ENCODE measurements around the gene ATRN. TPM values are rescaled to one million over a fixed set of nuclear protein-coding genes. Genes with fewer than 3 reads are reported as not detected.

The ATRN gene
- total RNA-seq, 6 experiments from 2014 or later, result 46.9 to 82.1 (median 59.1) TPM

GRCh38 chr20:3627476-3627875, 156.7 kb downstream of the ATRN start:
- intact Hi-C loops (cut with DNase I), result no loop called here
- TF ChIP-seq CTCF (IDR thresholded peaks at IDR 0.05) (no peak), POLR2A (IDR thresholded peaks at IDR 0.05) (no peak)
- Histone ChIP-seq H3K36me3 (peaks cover 0 to 13% (median 1%) of the 10 kb centered on the region in 4 donors), H3K27ac (no peak overlapping the region), H3K4me3 (no peak overlapping the region), H3K9me3 (no peaks in the 10 kb centered on the region), H3K4me1 (peaks cover 0 to 29% (median 13%) of the 10 kb centered on the region in 4 donors), H3K27me3 (no peaks in the 10 kb centered on the region)
- ATAC-seq, result no peak
- no peak for DNase-seq
- 89% methylated on average over 2 of the region's 2 CpGs for WGBS (ENCODE audit: insufficient coverage, low coverage, low lambda C conversion rate, missing lambda C conversion rate)

- Histone ChIP-seq H3K36me3 (peaks cover 0 to 13% (median 1%) of the 10 kb centered on the region in 4 donors), H3K27ac (peak overlapping the region in 1 of 3 donors; percentile 31), H3K27me3 (no peaks in the 10 kb centered on the region), H3K9me3 (no peaks in the 10 kb centered on the region), H3K4me3 (no peak overlapping the region), H3K4me1 (peaks cover 0 to 42% (median 18%) of the 10 kb centered on the region in 4 donors)
- DNase-seq, result peak in 2 of 3 donors; percentile 70 to 76
- WGBS (ENCODE audit: insufficient coverage, low coverage, low lambda C conversion rate, missing lambda C conversion rate), result 65% methylated on average over 16 of the region's 16 CpGs
- peak; percentile 81 to 84 (median 82) for ATAC-seq
- intact Hi-C loops (cut with DNase I), result no loop called here
- no peak for TF ChIP-seq CTCF (IDR thresholded peaks at IDR 0.05)
- TF ChIP-seq POLR2A (IDR thresholded peaks at IDR 0.05), result no peak
Measured at GRCh38 chr20:3628502-3629314, 157.9 kb downstream of the ATRN start.

- DNase-seq (no peak), ATAC-seq (no peak)
- no peak for TF ChIP-seq CTCF (IDR thresholded peaks at IDR 0.05)
- TF ChIP-seq POLR2A (IDR thresholded peaks at IDR 0.05), result no peak
- H3K4me1 ChIP-seq, result peaks cover 0 to 49% (median 24%) of the 10 kb centered on the region in 4 donors
- WGBS (ENCODE audit: insufficient coverage, low coverage, low lambda C conversion rate, missing lambda C conversion rate), result 69% methylated on average over 2 of the region's 2 CpGs
- H3K27me3 ChIP-seq, result no peaks in the 10 kb centered on the region
- peaks cover 0 to 8% (median 1%) of the 10 kb centered on the region in 4 donors for H3K36me3 ChIP-seq
- intact Hi-C loops (cut with DNase I), result no loop called here
- H3K9me3 ChIP-seq, result no peaks in the 10 kb centered on the region
- H3K27ac ChIP-seq, result no peak overlapping the region
- H3K4me3 ChIP-seq, result no peak overlapping the region
Measured at GRCh38 chr20:3629893-3630292, 159.1 kb downstream of the ATRN start.

GRCh38 chr20:3630429-3630828, 159.6 kb downstream of the ATRN start:
- Histone ChIP-seq H3K9me3 (no peaks in the 10 kb centered on the region), H3K27me3 (no peaks in the 10 kb centered on the region), H3K27ac (no peak overlapping the region), H3K4me1 (peaks cover 0 to 49% (median 24%) of the 10 kb centered on the region in 4 donors), H3K36me3 (peaks cover 0 to 4% (median 1%) of the 10 kb centered on the region in 4 donors), H3K4me3 (no peak overlapping the region)
- intact Hi-C loops (cut with DNase I), result no loop called here
- ATAC-seq (no peak), DNase-seq (no peak)
- no peak for TF ChIP-seq POLR2A (IDR thresholded peaks at IDR 0.05)
- no peak for TF ChIP-seq CTCF (IDR thresholded peaks at IDR 0.05)
- whole genome bisulfite sequencing (ENCODE audit: insufficient coverage, low coverage, low lambda C conversion rate, missing lambda C conversion rate), result 75% methylated on average over 6 of the region's 8 CpGs

Measured in right lobe of liver (tissue), 6 donors.